ENCODE results near the gene PPP1R14D. TPM values are rescaled to one million over a fixed set of nuclear protein-coding genes. Genes with fewer than 3 reads are reported as not detected.

Gene PPP1R14D
- polyA plus RNA-seq, 1 donor from 2014 or later, result not detected

- Histone ChIP-seq H3K27ac (ENCODE audit: low read length) (no peak overlapping the region), H3K9me2 (ENCODE audit: insufficient read depth, low read length) (no peaks in the 10 kb centered on the region), H3F3A (ENCODE audit: insufficient read depth, low read length, poor library complexity, severe bottlenecking) (no peaks in the 10 kb centered on the region), H3K4me2 (ENCODE audit: low read length) (no peak overlapping the region), H2AFZ (ENCODE audit: low read depth, low read length) (no peak overlapping the region), H3K79me2 (replicated peaks; ENCODE audit: insufficient read depth, low read length) (no peaks in the 10 kb centered on the region), H3K4me3 (ENCODE audit: low read length) (no peak overlapping the region), H3K27me3 (ENCODE audit: insufficient read depth, low read depth, low read length) (peaks cover 10% of the 10 kb centered on the region), H3K36me3 (ENCODE audit: insufficient read depth, low read length) (no peaks in the 10 kb centered on the region), H4K20me1 (ENCODE audit: insufficient read depth) (no peaks in the 10 kb centered on the region), H3K9ac (ENCODE audit: low read length) (no peak overlapping the region), H3K9me3 (ENCODE audit: low read length) (no peaks in the 10 kb centered on the region)
- TF ChIP-seq RAD21 (conservative IDR thresholded peaks at IDR 0.05) (no peak), EZH2 (IDR thresholded peaks at IDR 0.05; ENCODE audit: borderline replicate concordance, insufficient read depth, low read length, poor library complexity, severe bottlenecking) (no peak), TAF1 (IDR thresholded peaks at IDR 0.05; ENCODE audit: low read depth) (no peak), MXI1 (conservative IDR thresholded peaks at IDR 0.05; ENCODE audit: poor library complexity, severe bottlenecking) (no peak), POLR2AphosphoS5 (IDR thresholded peaks at IDR 0.05) (no peak), EP300 (conservative IDR thresholded peaks at IDR 0.05; ENCODE audit: poor library complexity, severe bottlenecking) (no peak), SMC3 (conservative IDR thresholded peaks at IDR 0.05; ENCODE audit: poor library complexity) (no peak)
- TF ChIP-seq, protein P1, sequence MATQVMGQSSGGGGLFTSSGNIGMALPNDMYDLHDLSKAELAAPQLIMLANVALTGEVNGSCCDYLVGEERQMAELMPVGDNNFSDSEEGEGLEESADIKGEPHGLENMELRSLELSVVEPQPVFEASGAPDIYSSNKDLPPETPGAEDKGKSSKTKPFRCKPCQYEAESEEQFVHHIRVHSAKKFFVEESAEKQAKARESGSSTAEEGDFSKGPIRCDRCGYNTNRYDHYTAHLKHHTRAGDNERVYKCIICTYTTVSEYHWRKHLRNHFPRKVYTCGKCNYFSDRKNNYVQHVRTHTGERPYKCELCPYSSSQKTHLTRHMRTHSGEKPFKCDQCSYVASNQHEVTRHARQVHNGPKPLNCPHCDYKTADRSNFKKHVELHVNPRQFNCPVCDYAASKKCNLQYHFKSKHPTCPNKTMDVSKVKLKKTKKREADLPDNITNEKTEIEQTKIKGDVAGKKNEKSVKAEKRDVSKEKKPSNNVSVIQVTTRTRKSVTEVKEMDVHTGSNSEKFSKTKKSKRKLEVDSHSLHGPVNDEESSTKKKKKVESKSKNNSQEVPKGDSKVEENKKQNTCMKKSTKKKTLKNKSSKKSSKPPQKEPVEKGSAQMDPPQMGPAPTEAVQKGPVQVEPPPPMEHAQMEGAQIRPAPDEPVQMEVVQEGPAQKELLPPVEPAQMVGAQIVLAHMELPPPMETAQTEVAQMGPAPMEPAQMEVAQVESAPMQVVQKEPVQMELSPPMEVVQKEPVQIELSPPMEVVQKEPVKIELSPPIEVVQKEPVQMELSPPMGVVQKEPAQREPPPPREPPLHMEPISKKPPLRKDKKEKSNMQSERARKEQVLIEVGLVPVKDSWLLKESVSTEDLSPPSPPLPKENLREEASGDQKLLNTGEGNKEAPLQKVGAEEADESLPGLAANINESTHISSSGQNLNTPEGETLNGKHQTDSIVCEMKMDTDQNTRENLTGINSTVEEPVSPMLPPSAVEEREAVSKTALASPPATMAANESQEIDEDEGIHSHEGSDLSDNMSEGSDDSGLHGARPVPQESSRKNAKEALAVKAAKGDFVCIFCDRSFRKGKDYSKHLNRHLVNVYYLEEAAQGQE (IDR thresholded peaks at IDR 0.05; ENCODE audit: borderline replicate concordance), result no peak
- TF ChIP-seq, protein P2, sequence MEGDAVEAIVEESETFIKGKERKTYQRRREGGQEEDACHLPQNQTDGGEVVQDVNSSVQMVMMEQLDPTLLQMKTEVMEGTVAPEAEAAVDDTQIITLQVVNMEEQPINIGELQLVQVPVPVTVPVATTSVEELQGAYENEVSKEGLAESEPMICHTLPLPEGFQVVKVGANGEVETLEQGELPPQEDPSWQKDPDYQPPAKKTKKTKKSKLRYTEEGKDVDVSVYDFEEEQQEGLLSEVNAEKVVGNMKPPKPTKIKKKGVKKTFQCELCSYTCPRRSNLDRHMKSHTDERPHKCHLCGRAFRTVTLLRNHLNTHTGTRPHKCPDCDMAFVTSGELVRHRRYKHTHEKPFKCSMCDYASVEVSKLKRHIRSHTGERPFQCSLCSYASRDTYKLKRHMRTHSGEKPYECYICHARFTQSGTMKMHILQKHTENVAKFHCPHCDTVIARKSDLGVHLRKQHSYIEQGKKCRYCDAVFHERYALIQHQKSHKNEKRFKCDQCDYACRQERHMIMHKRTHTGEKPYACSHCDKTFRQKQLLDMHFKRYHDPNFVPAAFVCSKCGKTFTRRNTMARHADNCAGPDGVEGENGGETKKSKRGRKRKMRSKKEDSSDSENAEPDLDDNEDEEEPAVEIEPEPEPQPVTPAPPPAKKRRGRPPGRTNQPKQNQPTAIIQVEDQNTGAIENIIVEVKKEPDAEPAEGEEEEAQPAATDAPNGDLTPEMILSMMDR (IDR thresholded peaks at IDR 0.05; ENCODE audit: poor library complexity, severe bottlenecking), result no peak
Observed at GRCh38 chr15:40875991-40876730, 47.7 kb upstream of the PPP1R14D start.

DNA sequence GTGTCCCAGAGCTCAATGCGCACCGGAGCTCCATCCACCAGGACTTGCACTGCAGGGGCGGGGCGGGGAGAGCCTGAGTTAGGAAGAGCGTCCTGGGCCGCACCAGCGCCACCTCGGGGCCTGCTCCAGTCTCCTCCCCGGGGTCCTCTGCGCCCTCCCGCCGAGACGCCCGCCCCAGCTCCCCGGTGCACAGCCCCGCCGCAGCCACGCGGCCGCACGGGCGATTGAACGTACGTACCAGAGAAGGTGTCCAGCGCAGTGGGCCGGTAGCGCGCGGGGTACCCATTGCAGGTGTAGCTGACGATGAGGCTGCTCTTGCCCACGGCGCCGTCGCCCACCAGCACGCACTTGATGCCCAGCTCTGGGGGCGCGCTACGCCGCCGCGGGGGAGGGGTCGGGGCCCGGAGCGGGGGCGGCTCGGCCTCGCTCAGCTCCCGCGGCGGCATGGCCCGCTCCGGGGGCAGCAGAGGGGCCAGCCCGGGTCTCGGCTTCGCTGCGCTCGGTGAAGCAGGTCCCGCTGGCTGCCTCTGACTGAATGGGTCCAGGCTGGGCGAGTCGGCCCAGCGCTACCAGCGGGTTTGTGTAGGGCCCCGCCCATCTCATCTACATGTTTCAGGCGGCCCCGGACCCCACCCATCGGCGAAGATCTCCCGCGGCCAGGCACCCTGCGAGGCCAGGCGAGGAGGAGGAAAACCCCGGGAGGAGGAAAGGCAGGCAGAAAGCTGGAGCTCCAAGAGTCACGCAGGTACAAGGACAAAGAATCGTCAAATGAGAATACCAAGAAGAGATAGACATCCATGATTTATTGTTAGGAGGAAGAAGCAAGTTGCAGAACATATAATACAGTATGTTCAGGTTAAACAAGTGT, 45.4 kb upstream of the PPP1R14D start, which contains the start of gene RHOV:
TSS of gene RHOV (minus strand) at position 541 of the 868 bp plus-strand sequence. CDS start at position 446, 95 bp downstream.
- H3F3A ChIP-seq (ENCODE audit: insufficient read depth, low read length, poor library complexity, severe bottlenecking), result no peaks in the 10 kb centered on the region
- no peak within 1 kb of the TSS for H3K27ac ChIP-seq (ENCODE audit: low read length)
- H3K9ac ChIP-seq (ENCODE audit: low read length), result peak within 1 kb of the TSS; percentile 67
- no peaks in the 10 kb centered on the region for H3K9me2 ChIP-seq (ENCODE audit: insufficient read depth, low read length)
- no peaks in the 10 kb centered on the region for H3K36me3 ChIP-seq (ENCODE audit: insufficient read depth, low read length)
- peaks cover 10% of the 10 kb centered on the region for H3K27me3 ChIP-seq (ENCODE audit: insufficient read depth, low read depth, low read length)
- peak within 1 kb of the TSS; percentile 64 for H3K4me2 ChIP-seq (ENCODE audit: low read length)
- H4K20me1 ChIP-seq (ENCODE audit: insufficient read depth), result no peaks in the 10 kb centered on the region
- peak within 1 kb of the TSS; percentile 75 for H3K4me3 ChIP-seq (ENCODE audit: low read length)
- H3K79me2 ChIP-seq (replicated peaks; ENCODE audit: insufficient read depth, low read length), result no peaks in the 10 kb centered on the region
- H2AFZ ChIP-seq (ENCODE audit: low read depth, low read length), result peak within 1 kb of the TSS; percentile 46
- no peaks in the 10 kb centered on the region for H3K9me3 ChIP-seq (ENCODE audit: low read length)
- TF ChIP-seq TAF1 (IDR thresholded peaks at IDR 0.05; ENCODE audit: low read depth) (peak; percentile 44), MXI1 (conservative IDR thresholded peaks at IDR 0.05; ENCODE audit: poor library complexity, severe bottlenecking) (no peak)
- TF ChIP-seq, protein P2 (IDR thresholded peaks at IDR 0.05; ENCODE audit: poor library complexity, severe bottlenecking), result peak; percentile 57

Data from neural cell (in vitro differentiated cells).